Spinal cord (tissue), 10 donors: ENCODE data around the gene PLA2G5. TPM values are rescaled to one million over a fixed set of nuclear protein-coding genes. Genes with fewer than 3 reads are reported as not detected.

Source experiments
- DNase-seq, 6 donors: peaks; one replicate each; pipeline versions ENCODE4 v3.0.0 to v3.0.0-alpha.2; 2013 to 2015; ENCODE audit warnings: low spot score in 6 of 6, low read depth in 4 of 6
- H3K27ac ChIP-seq: one replicate; pipeline ENCODE4 v1.5.1; 2013; ENCODE audit warnings: low read depth, low read length, control low read depth
- H3K27me3 ChIP-seq: one replicate; pipeline ENCODE4 v1.6.1; 2013; ENCODE audit warnings: low read length; ENCODE audit not compliant: control insufficient read depth, insufficient read depth
- H3K36me3 ChIP-seq: one replicate; pipeline ENCODE4 v1.6.1; 2013; ENCODE audit warnings: low read length; ENCODE audit not compliant: control insufficient read depth, insufficient read depth
- H3K4me1 ChIP-seq: one replicate; pipeline ENCODE4 v1.6.1; 2013; ENCODE audit warnings: low read length; ENCODE audit not compliant: control insufficient read depth, insufficient read depth
- H3K4me3 ChIP-seq: one replicate; pipeline ENCODE4 v1.5.1; 2013; ENCODE audit warnings: low read depth, low read length, control low read depth
- H3K9me3 ChIP-seq: one replicate; pipeline ENCODE4 v1.6.1; 2013; ENCODE audit warnings: low read length; ENCODE audit not compliant: control insufficient read depth, insufficient read depth
- WGBS: methylation state at CpG from one replicate; pipeline ENCODE4 v1.1.5; 2013; ENCODE audit warnings: missing lambda C conversion rate; ENCODE audit not compliant: insufficient coverage; 5-methylcytosine and 5-hydroxymethylcytosine counted together
- polyA plus RNA-seq, 2 donors: library from polyadenylated mRNA; unstranded; fragments of 120-200 nt; gene quantifications; one replicate each; pipeline ENCODE4 v1.2.1, GENCODE V29; 2013; ENCODE audit not compliant: insufficient read length in 2 of 2
- total RNA-seq, 2 donors: library from RNA; depleted of rRNA in 1 of 2; stranded (reverse); fragments of 120-200 nt in 1 of 2; fragments of >200 nt in 1 of 2; gene quantifications; one replicate each; pipeline versions ENCODE4 v1.2.3 to v1.2.4, GENCODE V29; 2013 to 2014
- donor health status: healthy.

Gene PLA2G5
- total and polyA plus RNA-seq, 4 donors = 1.9 to 3.2 (median 2.6) TPM

GRCh38 chr1:20137604-20138003 lies 67.6 kb downstream of the PLA2G5 start:
- Histone ChIP-seq H3K27me3 (no peaks in the 10 kb centered on the region), H3K9me3 (no peaks in the 10 kb centered on the region), H3K4me3 (no peak overlapping the region), H3K4me1 (no peaks in the 10 kb centered on the region), H3K27ac (no peak overlapping the region), H3K36me3 (no peaks in the 10 kb centered on the region)
- WGBS = 100% methylated on average over 1 of the region's 1 CpG
- DNase-seq = no peak

GRCh38 chr1:20138346-20138745 lies 68.4 kb downstream of the PLA2G5 start:
- Histone ChIP-seq H3K36me3 (no peaks in the 10 kb centered on the region), H3K9me3 (no peaks in the 10 kb centered on the region), H3K27me3 (no peaks in the 10 kb centered on the region), H3K27ac (no peak overlapping the region), H3K4me3 (no peak overlapping the region), H3K4me1 (no peaks in the 10 kb centered on the region)
- WGBS = 100% methylated on average over 1 of the region's 6 CpGs
- DNase-seq = no peak

DNA sequence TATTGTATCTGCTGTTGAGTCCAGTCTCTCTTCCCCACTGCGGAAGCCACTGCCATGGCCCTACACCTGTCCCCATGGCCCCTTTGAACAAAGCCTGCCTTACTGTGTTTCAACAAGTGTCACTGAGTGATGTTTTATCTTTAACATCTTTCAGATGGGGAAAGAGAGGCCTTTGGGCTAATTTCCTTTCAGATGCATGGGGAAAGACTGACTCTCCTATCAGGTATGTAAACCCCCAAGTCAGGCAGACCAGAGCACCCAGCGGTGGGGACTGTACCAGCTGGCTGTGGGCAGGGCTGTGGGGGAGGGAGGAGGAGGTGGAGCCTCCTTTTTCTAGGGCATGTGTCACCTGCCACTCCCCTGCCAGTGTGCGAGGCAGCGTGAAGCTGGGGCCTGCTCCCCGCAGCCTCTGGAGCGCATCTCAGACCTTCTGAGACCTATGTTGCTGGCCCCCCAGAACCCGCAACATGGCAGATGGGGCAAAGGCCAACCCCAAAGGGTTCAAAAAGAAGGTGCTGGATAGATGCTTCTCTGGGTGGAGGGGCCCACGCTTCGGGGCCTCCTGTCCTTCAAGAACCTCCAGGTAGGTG lies 69.1 kb downstream of the PLA2G5 start, which contains the start of gene PLA2G2F:
Gene PLA2G2F (plus strand): TSS at position 363 of the 590 bp plus-strand sequence. CDS start 105 bp downstream, at position 468.
- H3K27ac ChIP-seq = no peak within 1 kb of the TSS
- no peak for DNase-seq
- WGBS = 90% methylated on average over 8 of the region's 9 CpGs
- no peaks in the 10 kb centered on the region for H3K36me3 ChIP-seq
- H3K4me3 ChIP-seq = no peak within 1 kb of the TSS
- no peaks in the 10 kb centered on the region for H3K27me3 ChIP-seq
- H3K9me3 ChIP-seq = no peaks in the 10 kb centered on the region
- H3K4me1 ChIP-seq = no peaks in the 10 kb centered on the region

DNA sequence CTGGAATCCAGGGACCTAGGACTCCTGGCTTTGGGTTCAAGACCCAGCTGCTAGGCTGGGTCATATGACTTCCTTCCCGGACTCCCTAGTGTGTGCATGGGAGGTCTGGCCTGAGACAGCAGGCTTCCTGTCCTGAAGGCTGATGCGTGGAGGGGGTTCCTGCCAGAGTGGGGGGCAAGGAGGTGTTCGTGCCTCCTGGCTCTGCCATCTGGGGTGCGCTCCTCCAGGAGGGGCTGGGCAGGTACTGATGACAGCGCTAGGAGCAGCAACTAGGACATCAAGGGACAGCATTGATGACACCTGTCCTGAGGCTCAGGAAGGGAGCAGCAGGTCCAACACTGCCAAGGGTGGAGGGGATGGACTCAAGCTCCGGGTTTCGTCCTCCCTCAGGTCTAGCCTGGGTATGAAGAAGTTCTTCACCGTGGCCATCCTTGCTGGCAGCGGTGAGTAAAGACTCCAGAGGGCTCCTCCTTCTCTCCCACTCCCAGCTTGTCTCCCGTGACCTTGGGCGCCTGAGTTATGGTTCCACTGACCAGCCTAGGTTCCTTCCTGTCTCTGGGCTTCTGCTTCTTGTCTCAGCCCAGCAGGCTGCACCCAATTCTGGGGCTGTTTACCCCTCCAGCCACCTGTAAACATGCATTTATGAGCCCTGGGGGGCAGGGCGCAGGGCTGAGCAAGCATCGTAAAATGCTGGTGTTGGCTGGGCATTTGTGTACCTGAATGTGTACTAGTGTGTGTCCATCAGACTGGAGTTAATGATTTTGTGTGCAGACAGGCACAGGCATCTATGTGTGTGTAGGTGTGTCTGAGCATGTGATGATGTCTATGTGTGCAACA lies 70.0 kb downstream of the PLA2G5 start:
- Histone ChIP-seq H3K27me3 (no peaks in the 10 kb centered on the region), H3K27ac (no peak overlapping the region), H3K4me3 (no peak overlapping the region), H3K4me1 (no peaks in the 10 kb centered on the region), H3K36me3 (no peaks in the 10 kb centered on the region), H3K9me3 (no peaks in the 10 kb centered on the region)
- DNase-seq = no peak
- WGBS = 90% methylated on average over 12 of the region's 13 CpGs

DNA sequence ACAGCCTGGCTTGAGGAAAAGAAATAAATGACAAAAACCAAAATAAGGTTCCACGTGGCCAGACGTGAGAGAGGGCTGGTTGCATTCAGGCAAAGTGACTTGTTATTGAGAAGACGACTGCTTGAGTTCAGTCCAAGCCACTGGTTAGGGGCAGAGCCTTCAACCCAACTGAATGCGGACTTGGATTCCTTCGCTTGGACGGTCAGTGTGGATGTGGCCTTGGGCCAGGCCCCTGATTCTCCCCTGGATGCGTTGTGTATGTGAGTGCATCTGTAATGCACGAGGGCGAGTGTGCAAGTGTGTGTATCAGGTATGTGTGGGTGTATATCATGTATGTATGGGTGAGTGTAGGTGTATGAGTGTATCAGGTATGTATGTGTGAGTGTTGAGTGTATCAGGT lies 71.0 kb downstream of the PLA2G5 start:
- Histone ChIP-seq H3K4me1 (no peaks in the 10 kb centered on the region), H3K9me3 (no peaks in the 10 kb centered on the region), H3K27ac (no peak overlapping the region), H3K4me3 (no peak overlapping the region), H3K27me3 (no peaks in the 10 kb centered on the region), H3K36me3 (no peaks in the 10 kb centered on the region)
- WGBS = 89% methylated on average over 9 of the region's 9 CpGs
- DNase-seq = no peak

GRCh38 chr1:20141466-20141865 lies 71.5 kb downstream of the PLA2G5 start:
- 91% methylated on average over 7 of the region's 7 CpGs for WGBS
- H3K9me3 ChIP-seq = no peaks in the 10 kb centered on the region
- H3K4me3 ChIP-seq = no peak overlapping the region
- DNase-seq = no peak
- H3K4me1 ChIP-seq = no peaks in the 10 kb centered on the region
- no peaks in the 10 kb centered on the region for H3K27me3 ChIP-seq
- no peaks in the 10 kb centered on the region for H3K36me3 ChIP-seq
- no peak overlapping the region for H3K27ac ChIP-seq

Other genes with a start within 250 kb of the PLA2G5 start
- 10 to 100 TPM; 11.8 TPM for gene OTUD3, start 187.8 kb upstream of the PLA2G5 start, total RNA-seq
- 10 to 100 TPM; 11.6 to 36.1 TPM for gene OTUD3, start 187.8 kb upstream of the PLA2G5 start, polyA plus RNA-seq
- gene PLA2G2E, start 146.6 kb upstream of the PLA2G5 start, total RNA-seq = not detected
- not detected for gene PLA2G2E, start 146.6 kb upstream of the PLA2G5 start, polyA plus RNA-seq
- under 1 TPM in 1 of 2 donors, not detected in 1; 0.40 TPM for gene PLA2G2A, start 90.6 kb upstream of the PLA2G5 start, total RNA-seq
- gene PLA2G2A, start 90.6 kb upstream of the PLA2G5 start, polyA plus RNA-seq = under 1 TPM in 1 of 2 donors, not detected in 1; 0.20 TPM
- gene PLA2G2D, start 49.3 kb downstream of the PLA2G5 start, total RNA-seq = not detected
- gene PLA2G2D, start 49.3 kb downstream of the PLA2G5 start, polyA plus RNA-seq = under 1 TPM; 0.10 to 0.18 TPM
- gene PLA2G2F, start 69.1 kb downstream of the PLA2G5 start, total RNA-seq = not detected
- gene PLA2G2F, start 69.1 kb downstream of the PLA2G5 start, polyA plus RNA-seq = not detected
- 1 to 10 TPM; 4.2 to 9.8 TPM for gene UBXN10, start 115.9 kb downstream of the PLA2G5 start, total RNA-seq
- gene UBXN10, start 115.9 kb downstream of the PLA2G5 start, polyA plus RNA-seq = 1 to 10 TPM; 3.9 to 6.2 TPM
- not detected for gene PLA2G2C, start 116.3 kb downstream of the PLA2G5 start, total RNA-seq
- under 1 TPM; 0.08 to 0.40 TPM for gene PLA2G2C, start 116.3 kb downstream of the PLA2G5 start, polyA plus RNA-seq
- gene VWA5B1, start 220.7 kb downstream of the PLA2G5 start, total RNA-seq = 10 to 100 TPM in 1 of 2 donors, 1 to 10 TPM in 1; 2.2 to 10.4 TPM
- gene VWA5B1, start 220.7 kb downstream of the PLA2G5 start, polyA plus RNA-seq = 1 to 10 TPM; 4.5 to 6.1 TPM